Memory B cell (primary cell): ENCODE measurements around the gene NAPSA.
"Not testable (repeated sequence)": the region's sequence is repeated elsewhere in the genome, so short reads cannot be mapped to it uniquely, and the experiment has no call there.

ENCODE experiments used
- ATAC-seq: fragments of 150-1000 bp; cut with Tn5 transposase; 2 replicates; pipeline ENCODE4 v1.10.0; 2021; ENCODE audit warnings: low read depth, mild to moderate bottlenecking, moderate library complexity
- DNase-seq, 2 donors: peaks; one replicate each; pipeline ENCODE4 v3.0.0; 2022; ENCODE audit warnings: low spot score in 2 of 2
- H3K27ac Mint-ChIP-seq: one replicate; pipeline ENCODE4 v1.8.0; 2022; ENCODE audit warnings: mild to moderate bottlenecking, moderate library complexity, mixed read lengths
- H3K27me3 Mint-ChIP-seq: one replicate; pipeline ENCODE4 v1.8.0; 2022; ENCODE audit warnings: mixed read lengths
- H3K36me3 Mint-ChIP-seq: one replicate; pipeline ENCODE4 v1.8.0; 2022; ENCODE audit warnings: mild to moderate bottlenecking, mixed read lengths
- H3K4me1 Mint-ChIP-seq: one replicate; pipeline ENCODE4 v1.8.0; 2022; ENCODE audit warnings: mixed read lengths
- H3K4me3 Mint-ChIP-seq: one replicate; pipeline ENCODE4 v1.8.0; 2022; ENCODE audit warnings: mild to moderate bottlenecking, moderate library complexity, mixed read lengths
- H3K9me3 Mint-ChIP-seq: one replicate; pipeline ENCODE4 v1.8.0; 2022; ENCODE audit warnings: mixed read lengths

NAPSA gene

DNA sequence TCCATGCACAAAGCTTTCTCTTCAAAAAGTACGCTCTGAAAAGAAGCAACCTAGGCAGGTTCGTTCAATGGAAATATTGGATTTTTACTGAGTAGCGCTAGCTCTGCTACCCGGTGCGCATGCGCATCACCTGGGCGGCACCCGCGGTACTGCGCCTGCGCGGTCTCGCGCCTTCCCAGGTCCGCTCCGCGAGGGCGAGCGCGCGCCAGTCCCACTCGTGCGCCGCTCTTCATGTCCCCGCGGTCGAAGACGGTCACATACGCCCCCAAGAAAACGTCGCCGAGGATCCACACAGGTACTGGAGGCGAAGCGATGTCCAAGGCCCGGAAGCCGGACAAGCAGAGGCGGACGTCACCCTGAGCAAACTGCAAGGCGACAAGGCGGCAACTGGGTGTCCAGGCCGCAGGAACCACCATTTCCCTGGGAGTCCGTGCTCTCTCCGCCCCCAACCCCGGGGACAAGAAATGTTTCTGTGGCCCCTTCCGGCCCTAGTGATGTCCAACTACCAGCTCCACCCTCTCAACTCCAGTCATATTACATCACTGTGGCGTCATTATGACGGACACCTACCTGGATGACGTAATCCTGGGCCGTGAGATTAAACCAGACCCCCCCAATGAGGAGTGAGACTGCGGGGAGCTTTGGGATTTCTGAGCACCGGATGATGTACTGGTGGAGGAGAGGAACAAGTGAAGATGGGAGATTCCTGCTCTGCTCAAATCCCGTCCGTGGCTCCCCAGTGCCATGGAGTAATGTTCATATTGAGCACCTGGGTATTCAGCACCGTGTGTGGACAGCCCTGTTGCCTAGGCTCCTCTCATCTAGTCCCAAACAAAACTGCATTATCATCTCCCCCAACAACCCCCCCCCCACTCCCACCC lies 31.5 kb downstream of the NAPSA start:
- DNase-seq (no peak), ATAC-seq (no peak)
- H3K4me1 Mint-ChIP-seq: peaks cover 68% of the 10 kb centered on the region
- peak overlapping the region; percentile 75 for H3K4me3 Mint-ChIP-seq
- peaks cover 4% of the 10 kb centered on the region for H3K9me3 Mint-ChIP-seq
- peak overlapping the region; percentile 56 for H3K27ac Mint-ChIP-seq
- H3K27me3 Mint-ChIP-seq: no peaks in the 10 kb centered on the region
- H3K36me3 Mint-ChIP-seq: peaks cover 29% of the 10 kb centered on the region

DNA sequence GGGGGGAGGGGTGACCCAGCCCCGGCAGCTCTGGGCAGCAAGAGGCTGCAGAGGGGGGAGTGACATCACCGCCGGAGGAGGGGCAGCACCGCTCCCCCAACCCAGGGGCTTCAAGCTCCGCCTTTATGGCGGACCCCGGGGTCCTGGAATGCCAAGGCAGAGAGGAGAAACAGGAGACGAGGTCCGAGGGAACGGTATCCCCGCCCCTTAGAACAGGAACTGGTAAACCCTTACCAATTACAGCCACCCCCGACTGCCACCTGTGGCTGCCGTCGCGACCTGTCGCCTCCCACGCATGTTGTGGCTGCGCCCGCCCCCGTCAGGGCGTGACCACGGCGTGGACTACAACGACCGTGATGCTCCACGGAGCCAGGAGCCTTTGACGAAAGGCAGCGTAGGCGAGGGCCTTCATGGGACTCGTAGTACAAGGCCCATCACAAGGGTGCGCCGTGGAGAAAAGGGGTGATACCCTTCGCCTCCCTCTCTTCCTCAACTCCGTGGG lies 32.2 kb downstream of the NAPSA start:
- H3K4me1 Mint-ChIP-seq: peaks cover 64% of the 10 kb centered on the region
- peak; percentile 88 to 92 for DNase-seq
- ATAC-seq: peak; percentile 56
- no peaks in the 10 kb centered on the region for H3K27me3 Mint-ChIP-seq
- peak overlapping the region; percentile 75 for H3K4me3 Mint-ChIP-seq
- peaks cover 27% of the 10 kb centered on the region for H3K36me3 Mint-ChIP-seq
- peaks cover 4% of the 10 kb centered on the region for H3K9me3 Mint-ChIP-seq
- H3K27ac Mint-ChIP-seq: peak overlapping the region; percentile 56

DNA sequence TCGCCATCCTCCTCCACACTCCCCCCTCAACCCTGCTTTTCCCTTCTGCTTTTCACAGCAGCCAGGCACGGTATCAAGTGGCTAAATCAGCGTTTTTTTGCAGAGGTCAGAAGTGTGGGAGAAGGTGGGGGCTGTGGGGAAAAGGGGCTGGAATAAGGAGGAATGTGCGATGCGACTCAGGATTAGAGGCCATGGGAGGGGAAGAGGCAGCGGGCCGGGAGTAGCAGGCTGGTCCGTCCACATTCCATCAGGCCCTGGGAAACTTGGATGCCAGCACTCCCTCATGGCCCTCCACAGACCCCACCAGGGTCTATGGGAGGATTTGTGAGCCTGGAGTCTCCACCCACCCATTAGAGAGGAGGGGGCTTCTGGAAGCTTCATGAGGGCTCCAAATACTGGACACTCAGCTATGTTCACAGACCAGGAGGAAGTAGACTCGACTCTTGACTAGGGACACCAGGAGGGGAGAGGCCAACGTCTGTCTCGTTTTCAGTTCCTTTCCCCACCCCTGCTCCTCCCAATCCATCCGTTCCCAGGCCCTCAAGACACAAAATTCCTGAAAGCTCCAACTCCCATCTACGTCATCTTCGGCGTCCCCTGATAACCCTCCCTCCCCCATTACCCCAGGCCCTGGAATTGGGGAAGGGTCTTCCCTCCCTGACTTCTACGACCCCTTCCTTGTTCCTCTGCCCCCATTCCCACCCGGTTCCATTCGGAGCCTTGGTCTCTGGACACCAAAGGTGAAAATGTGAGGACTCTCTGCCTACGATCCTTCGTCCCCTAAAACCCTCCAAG lies 33.0 kb downstream of the NAPSA start:
- peaks cover 4% of the 10 kb centered on the region for H3K27me3 Mint-ChIP-seq
- peaks cover 26% of the 10 kb centered on the region for H3K36me3 Mint-ChIP-seq

DNA sequence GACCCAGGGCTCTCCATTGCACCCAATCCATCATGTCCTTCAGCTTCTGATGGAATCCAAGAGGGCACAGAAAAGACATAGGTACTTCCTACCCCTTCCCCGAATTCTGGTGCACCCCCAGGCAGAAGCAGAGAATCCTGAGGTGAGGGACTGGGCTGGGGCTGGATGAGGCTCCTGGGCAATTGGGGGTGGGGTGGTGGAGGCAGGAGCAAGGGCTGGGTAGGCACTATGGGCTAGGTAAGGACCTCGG lies 33.5 kb downstream of the NAPSA start:
- H3K4me1 Mint-ChIP-seq: peaks cover 67% of the 10 kb centered on the region
- peak overlapping the region; percentile 75 for H3K4me3 Mint-ChIP-seq
- ATAC-seq: no peak
- peaks cover 20% of the 10 kb centered on the region for H3K36me3 Mint-ChIP-seq
- H3K27ac Mint-ChIP-seq: peak overlapping the region; percentile 56
- H3K27me3 Mint-ChIP-seq: peaks cover 9% of the 10 kb centered on the region
- H3K9me3 Mint-ChIP-seq: peaks cover 4% of the 10 kb centered on the region
- DNase-seq: no peak

More for the DNA sequence above, 33.0 kb downstream of the NAPSA start:
- Mint-ChIP-seq H3K4me3 (peak overlapping the region; percentile 75), H3K4me1 (peaks cover 67% of the 10 kb centered on the region), H3K27ac (peak overlapping the region; percentile 56), H3K9me3 (peaks cover 4% of the 10 kb centered on the region)
- ATAC-seq: no peak
- DNase-seq: no peak

DNA sequence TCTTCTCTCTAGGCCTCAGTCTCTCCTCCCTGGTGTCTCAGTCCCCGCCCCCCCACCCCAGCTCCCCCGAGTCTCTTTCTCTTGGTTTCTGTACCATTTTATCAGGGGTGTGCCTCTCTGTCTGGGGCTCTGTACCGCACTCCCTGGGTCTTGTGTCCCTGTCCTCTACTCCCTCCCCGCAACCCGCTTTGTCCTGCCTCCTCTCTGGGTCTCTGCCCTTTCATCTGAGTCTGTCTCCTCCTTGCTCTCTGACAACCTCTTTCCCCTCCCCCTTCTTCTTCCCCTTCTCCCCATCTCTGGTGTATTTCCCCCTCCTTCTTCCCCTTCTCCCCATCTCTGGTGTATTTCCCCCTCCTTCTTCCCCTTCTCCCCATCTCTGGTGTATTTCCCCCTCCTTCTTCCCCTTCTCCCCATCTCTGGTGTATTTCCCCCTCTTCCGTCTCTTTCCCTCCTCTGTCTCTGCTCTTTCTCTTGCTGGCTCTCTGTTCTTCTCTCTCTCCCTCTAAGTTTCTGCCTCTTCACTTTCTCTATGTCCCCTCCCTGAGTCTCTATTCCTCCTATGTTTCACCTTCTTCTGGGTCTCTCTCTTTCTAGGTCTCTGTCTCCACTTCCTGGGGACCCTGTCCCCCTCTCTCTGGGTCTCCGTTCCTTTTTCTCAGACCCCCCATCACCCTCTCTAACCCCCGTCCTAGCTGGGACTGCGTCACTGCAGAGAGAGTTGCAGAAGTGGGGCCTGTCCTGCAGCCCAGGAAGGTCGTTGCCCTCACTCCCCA lies 34.0 kb downstream of the NAPSA start:
- Mint-ChIP-seq H3K4me3 (peak overlapping the region; percentile 75), H3K9me3 (peaks cover 4% of the 10 kb centered on the region), H3K27me3 (peaks cover 10% of the 10 kb centered on the region), H3K36me3 (peaks cover 18% of the 10 kb centered on the region), H3K27ac (peak overlapping the region; percentile 56), H3K4me1 (peaks cover 70% of the 10 kb centered on the region)
- ATAC-seq (no peak), DNase-seq (peak in 1 of 2 donors; percentile 44)

DNA sequence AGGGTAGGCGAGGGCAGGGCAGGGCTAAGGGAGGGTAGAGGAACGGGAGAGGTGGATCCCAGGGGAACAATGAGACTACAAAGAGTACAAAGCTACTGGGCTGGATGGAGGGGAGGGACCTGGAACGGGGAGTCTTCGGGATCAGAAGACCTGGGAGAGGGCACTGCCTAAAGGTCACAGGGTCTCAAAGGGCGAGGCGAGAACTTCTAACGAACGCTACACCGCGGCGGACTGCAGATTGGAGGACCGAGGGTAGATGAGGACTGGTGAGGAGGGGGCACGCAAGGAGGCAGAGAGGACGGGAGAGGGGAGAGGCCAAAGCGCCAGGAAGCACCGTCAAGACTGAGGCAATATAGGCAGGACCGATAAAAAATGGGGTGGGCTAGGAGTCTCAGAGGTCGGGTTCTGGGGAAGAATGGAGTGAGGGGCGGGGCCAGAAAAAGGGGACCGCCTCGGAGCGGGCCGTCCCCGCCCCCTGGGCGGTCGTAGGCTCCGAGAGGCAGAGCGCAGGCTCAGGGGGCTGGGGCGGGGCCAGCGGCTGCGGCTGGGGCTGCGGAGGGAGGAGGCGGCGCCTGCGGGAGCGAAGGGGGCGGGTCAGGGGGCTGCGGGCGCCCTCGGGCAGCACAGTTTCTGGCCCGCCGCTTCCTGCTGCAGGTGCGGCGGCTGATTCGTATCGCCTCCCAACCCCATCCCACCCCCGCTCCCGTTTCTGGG lies 34.9 kb downstream of the NAPSA start:
- DNase-seq: peak; percentile 79 to 89
- Mint-ChIP-seq H3K36me3 (peaks cover 14% of the 10 kb centered on the region), H3K4me1 (peaks cover 67% of the 10 kb centered on the region), H3K4me3 (peak overlapping the region; percentile 90), H3K27ac (peak overlapping the region; percentile 83), H3K9me3 (peaks cover 4% of the 10 kb centered on the region), H3K27me3 (peaks cover 10% of the 10 kb centered on the region)
- peak; percentile 41 for ATAC-seq

DNA sequence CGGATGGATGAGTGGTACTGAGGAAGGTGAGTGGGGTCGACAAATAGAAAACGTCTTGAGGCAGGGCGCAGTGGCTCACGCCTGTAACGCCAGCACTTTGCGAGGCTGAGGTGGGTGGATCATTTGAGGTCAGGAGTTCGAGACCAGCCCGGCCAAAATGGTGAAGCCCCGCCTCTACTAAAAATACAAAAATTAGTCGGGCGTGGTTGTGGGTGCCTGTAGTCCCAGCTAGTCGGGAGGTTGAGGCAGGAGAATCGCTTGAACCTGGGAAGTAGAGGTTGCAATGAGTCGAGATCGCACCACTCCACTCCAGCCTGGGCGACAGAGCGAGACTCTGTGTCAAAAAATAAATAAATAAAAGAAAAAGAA lies 35.5 kb downstream of the NAPSA start:
- not testable (repeated sequence) for H3K36me3 Mint-ChIP-seq, H3K9me3 Mint-ChIP-seq, DNase-seq, ATAC-seq, H3K27me3 Mint-ChIP-seq
- Mint-ChIP-seq H3K27ac (peak overlapping the region; percentile 92), H3K4me1 (peaks cover 64% of the 10 kb centered on the region), H3K4me3 (peak overlapping the region; percentile 90)

DNA sequence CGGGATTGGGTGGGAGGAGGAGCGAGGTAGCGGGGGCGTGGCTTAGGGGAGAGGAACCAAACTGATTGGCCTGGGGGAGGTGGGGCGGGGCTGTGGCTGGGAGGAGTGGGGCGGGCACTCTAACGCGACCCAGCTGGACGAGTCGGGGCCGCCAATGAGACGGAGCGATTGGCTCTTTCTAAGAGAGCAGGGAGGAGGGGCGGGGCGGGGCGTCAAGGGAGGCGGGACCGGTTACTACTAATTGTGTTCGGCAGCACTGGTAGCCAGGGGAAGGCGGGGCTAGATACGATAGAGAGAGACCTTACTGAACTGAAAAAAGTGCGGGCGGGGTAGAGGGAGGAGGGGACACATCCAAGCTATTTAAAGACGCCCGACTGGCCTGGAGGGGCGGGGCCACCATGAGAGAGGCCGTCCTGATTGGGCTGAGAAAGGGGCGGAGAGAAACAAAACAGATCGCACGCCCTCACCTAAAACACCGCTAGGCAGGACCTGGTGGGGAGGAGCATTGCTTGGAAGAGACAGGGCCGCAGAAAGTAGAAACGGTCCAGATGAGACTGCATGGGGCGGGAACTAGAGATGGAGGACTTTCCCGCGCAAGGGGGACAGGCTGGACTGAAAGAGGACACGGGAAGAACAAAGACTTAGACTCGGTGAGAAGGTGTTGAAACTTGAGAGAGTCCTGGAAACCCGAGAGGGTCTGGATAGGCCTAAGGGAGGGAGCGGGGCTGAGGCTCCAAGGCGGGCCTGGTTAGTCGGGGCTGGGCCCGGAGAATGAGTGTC lies 36.1 kb downstream of the NAPSA start, which contains the start of gene KCNC3:
Gene KCNC3, minus strand, starts transcription at position 232 of the 780 bp plus-strand sequence. CDS start 295 bp downstream, outside the sequence.
- peaks cover 3% of the 10 kb centered on the region for H3K36me3 Mint-ChIP-seq
- peaks cover 62% of the 10 kb centered on the region for H3K4me1 Mint-ChIP-seq
- DNase-seq: peak; percentile 89 to 98
- H3K4me3 Mint-ChIP-seq: peak within 1 kb of the TSS; percentile 90
- H3K27me3 Mint-ChIP-seq: peaks cover 10% of the 10 kb centered on the region
- H3K9me3 Mint-ChIP-seq: peaks cover 4% of the 10 kb centered on the region
- ATAC-seq: peak; percentile 61
- peak within 1 kb of the TSS; percentile 92 for H3K27ac Mint-ChIP-seq

DNA sequence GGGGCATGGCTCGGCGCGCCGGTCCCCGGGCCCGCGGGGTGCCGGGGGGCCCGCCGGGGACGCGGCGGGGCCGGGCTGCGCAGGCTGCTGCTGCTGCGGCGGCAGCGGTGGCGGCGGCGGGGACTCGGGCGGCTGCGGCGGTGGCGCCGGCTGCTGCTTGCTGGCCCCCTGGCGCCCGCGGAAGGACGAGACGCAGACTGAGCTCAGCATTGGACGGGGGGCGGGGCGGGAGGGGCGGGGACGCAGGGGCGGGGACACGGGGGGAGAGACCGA lies 36.6 kb downstream of the NAPSA start:
- Mint-ChIP-seq H3K9me3 (peaks cover 4% of the 10 kb centered on the region), H3K27ac (peak overlapping the region; percentile 92), H3K4me1 (peaks cover 59% of the 10 kb centered on the region), H3K36me3 (no peaks in the 10 kb centered on the region), H3K4me3 (peak overlapping the region; percentile 90), H3K27me3 (peaks cover 10% of the 10 kb centered on the region)
- ATAC-seq (no peak), DNase-seq (no peak)

DNA sequence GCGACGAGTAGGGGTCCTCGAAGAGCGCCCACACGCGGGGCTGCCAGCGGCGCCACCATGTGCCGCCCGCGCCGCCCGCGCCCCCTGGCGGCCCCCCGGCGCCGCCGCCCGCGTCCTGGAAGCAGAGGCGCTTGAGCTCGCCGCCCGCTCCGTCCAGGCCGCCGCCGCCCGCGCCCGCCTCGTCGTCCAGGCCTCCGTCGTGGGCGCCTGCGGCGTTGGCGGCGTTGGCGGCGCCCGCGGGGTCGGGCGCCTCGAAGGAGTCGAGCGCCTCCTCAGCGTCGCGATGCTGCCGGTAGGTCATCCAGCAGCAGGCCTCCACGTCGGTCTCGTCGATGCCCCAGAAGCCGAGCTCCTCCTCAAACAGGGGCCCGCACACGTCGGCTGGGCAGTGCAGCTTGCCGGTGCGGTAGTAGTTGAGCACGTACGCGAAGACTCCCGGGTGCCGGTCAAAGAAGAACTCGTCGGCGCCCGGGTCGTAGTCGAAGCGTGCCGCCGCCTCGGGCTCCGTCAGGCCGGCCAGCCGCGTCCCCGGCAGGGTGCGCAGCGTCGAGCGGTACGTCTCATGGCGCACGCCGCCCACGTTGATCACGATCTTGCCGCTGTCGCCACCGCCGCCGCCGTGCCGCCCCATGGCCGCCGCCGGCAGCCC lies 37.1 kb downstream of the NAPSA start:
- Mint-ChIP-seq H3K4me3 (no peak overlapping the region), H3K4me1 (peaks cover 54% of the 10 kb centered on the region), H3K9me3 (peaks cover 4% of the 10 kb centered on the region), H3K27me3 (peaks cover 10% of the 10 kb centered on the region), H3K36me3 (peaks cover under 1% of the 10 kb centered on the region), H3K27ac (peak overlapping the region; percentile 48)
- DNase-seq (peak in 1 of 2 donors; percentile 59), ATAC-seq (no peak)

DNA sequence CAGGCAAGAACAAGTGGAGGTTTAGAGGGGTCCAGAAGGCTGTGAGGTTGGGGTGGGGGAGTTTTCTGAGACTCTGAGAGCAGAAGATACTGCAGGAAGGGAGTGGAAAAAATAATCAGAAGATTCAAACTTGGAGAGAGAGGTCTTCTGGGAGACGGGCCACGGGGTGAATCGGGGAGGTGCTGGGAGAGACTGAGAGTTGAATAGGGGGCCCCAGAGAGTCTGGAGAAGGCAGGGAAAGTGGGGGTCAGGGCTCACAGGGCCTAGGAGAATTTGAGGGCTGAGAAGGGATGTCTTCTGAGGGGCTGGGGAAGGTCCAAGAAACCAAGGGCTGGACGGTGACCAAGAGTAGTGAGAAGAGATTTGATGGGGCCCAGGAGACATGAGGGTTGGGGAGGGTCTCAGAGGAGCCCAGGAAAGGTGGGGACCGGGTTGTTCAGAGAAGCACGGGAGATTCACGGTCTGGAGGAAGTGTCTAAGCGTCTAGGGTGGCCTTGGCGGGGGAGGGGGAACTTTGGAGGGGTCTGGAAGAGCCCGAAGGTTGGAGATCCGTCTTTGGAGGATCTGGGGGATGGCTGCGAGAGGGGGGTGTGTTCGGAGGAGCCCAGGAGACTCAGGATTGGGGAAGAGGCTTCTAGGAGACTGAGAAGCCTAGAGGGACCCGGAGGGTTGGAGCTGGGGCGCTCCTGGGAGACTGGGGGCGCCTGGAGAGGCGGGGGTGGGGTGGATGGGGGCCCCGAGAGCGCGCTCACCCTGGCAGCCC lies 37.8 kb downstream of the NAPSA start:
- Mint-ChIP-seq H3K9me3 (peaks cover 4% of the 10 kb centered on the region), H3K4me3 (peak overlapping the region; percentile 82), H3K27me3 (peaks cover 10% of the 10 kb centered on the region), H3K4me1 (peaks cover 50% of the 10 kb centered on the region), H3K36me3 (peaks cover 3% of the 10 kb centered on the region), H3K27ac (peak overlapping the region; percentile 48)
- ATAC-seq (no peak), DNase-seq (no peak)

DNA sequence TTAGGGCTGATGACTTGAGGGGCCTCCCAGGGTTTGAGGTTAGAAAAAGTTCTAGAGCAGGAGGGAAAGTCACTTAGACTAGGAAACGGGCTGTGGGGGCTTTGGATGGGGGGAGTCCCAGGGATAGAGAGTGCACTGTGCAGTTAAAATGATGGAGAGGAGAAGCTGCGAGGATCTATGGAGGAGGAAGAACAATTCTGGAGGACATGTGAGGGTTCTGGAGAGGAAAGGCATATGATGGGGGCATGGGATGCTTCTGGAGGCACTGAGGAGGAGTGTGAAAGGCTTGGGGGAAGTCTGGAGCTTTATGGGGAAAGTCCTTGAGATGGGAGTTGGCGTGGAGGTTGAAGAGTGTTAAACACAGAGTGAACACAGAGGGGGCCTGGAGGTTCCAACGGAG lies 38.4 kb downstream of the NAPSA start:
- Mint-ChIP-seq H3K36me3 (peaks cover 5% of the 10 kb centered on the region), H3K4me3 (peak overlapping the region; percentile 82), H3K4me1 (peaks cover 45% of the 10 kb centered on the region), H3K9me3 (peaks cover 4% of the 10 kb centered on the region), H3K27ac (peak overlapping the region; percentile 48), H3K27me3 (peaks cover 10% of the 10 kb centered on the region)
- no peak for DNase-seq
- no peak for ATAC-seq
